ENCODE measurements around the gene PRR35.

PRR35 gene

DNA sequence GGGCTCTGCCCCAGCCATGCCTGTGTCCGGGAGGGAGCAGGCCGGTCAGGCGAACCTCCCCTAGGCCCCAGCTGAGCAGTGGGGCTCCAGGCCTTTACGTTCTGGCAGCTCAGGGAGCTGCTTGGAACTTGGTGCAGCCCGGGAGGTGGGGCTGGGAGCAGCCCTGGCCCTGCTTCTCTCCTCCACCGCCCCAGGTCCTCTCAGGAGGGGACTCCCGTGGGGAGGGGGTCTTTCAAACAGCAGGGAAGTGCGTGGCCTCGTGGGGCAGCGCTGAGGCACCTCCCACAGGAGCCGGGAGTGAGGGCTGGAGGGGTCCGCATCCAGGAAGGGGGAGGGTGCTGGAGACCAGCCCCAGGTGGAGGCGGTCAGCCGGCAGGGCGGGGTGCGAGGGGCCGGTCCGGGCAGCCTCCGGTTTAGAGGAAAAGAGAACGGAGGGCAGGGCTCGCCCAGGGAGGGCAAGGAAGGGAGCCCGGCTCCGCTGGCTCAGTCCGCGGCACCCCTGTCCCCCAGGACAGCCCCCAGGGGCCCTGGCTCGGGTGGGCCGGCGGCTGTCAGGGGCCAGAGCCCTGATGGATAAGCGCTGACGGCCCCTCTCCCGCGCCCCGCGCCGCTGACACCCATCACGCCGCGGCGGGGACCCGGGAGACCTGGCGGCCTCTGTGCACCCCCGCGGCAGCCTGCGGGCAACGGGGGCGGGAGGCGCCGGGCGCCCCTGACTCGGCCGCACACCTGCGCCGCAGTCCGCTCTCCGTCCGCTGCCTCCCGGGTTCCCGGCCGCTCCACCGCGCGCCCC is 587 bp upstream of the PRR35 start:
- H3K4me3 ChIP-seq (ENCODE audit: low read length), result no peak overlapping the region
- no peak for DNase-seq (ENCODE audit: low read depth, low spot score)

DNA sequence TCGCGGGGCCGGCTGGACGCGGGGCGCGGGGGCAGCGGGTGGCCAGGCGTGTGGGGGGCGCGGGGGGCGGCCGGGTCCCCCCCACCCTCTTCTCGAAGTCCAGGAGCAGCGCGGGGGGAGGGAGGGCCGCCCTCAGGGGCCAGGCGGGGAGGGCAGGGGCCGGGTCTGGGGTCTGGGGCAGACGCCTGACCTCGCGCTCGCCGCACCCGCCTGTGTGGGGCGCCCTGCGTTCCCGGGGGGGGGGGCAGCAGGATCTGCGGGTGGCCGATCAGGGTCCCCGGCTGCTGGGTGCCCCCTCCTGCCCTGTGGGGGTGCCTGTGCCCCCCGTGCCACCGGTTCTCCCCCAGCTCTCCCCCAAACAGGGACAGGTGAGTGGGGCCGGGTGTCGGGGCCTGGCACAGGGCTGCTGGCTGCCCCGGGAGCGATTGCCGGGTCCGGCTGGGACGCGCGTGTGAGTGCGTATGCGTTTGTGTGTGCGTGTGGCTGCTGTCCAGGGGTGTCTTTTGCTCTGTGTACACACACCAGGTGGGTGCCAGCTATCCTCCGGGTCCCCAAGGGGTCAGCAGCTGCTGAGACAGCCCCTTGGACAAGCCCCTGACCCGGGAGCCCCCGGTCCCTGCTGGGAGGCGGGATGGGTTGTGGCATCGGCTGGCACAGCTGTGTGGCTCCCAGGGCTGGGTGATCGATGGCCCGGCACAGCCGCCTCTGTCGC is 663 bp downstream of the PRR35 start:
- DNase-seq (ENCODE audit: low read depth, low spot score), result no peak
- H3K4me3 ChIP-seq (ENCODE audit: low read length), result no peak overlapping the region

DNA sequence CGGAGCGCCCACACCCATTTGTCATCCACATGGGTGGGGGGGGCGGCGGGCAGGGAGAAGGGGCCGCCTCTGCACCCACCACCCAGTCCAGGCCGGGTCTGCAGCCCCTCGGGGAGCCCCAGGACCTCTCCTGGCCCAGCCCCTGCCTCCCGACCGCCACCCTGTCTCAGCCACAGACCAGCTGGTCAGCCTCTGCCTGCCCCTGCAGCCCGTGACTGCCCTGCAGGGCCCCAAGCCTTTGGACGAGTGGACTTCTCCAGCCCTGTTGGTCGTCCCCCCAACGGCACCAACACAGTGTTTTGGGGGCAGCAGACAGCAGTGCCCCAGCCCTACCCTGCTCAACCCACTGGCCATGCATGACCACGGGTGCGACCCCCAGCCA is 1.2 kb downstream of the PRR35 start:
- DNase-seq (ENCODE audit: low read depth, low spot score), result no peak

DNA sequence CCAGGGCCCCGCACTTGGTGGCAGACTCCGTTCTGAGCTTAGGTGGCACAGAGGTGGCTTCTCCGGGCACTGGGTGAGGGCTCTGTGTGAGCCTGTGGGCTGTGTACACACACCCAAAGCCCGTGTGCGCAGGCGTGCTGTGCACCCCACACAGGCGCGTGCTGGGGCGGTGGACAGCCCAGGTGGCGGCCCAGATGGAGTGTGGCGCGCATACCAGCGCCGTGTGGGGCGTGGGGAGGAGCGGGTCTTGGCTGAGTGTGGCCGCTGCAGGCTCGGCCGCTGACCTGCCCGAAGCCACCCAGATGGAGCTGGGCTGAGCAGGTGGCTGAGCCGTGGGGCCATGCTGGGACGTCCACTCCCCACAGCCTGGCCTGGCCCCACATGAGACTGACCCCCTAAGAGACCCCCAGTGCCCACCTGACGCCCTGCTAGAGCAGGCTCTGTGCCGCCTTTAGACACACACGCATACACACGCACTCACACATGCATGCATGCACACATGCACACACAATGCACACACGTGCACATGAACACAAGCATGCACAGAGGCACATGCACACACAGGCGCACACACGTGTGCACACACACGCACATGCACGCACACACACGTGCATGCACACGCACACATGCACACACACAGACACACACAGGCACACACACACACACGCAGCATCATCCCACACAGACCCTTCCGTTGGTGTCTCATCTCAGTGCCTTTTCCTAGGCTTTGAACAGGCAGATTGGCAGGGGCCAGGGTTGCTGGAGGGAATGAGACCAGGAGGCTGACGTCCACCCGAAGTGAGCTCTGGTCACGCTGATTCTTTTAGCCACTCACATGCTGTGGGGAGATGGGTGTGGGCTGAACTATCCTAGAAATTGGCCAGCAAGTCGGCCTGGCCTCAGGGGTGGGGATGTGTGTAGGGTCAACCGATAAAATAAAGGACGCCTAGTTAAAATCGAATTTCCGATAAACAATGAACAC is 2.1 kb downstream of the PRR35 start:
- no peak for DNase-seq (ENCODE audit: low read depth, low spot score)
- H3K4me3 ChIP-seq (ENCODE audit: low read length), result no peak overlapping the region

More for the DNA sequence above, 1.2 kb downstream of the PRR35 start:
- H3K4me3 ChIP-seq (ENCODE audit: low read length), result no peak overlapping the region

DNA sequence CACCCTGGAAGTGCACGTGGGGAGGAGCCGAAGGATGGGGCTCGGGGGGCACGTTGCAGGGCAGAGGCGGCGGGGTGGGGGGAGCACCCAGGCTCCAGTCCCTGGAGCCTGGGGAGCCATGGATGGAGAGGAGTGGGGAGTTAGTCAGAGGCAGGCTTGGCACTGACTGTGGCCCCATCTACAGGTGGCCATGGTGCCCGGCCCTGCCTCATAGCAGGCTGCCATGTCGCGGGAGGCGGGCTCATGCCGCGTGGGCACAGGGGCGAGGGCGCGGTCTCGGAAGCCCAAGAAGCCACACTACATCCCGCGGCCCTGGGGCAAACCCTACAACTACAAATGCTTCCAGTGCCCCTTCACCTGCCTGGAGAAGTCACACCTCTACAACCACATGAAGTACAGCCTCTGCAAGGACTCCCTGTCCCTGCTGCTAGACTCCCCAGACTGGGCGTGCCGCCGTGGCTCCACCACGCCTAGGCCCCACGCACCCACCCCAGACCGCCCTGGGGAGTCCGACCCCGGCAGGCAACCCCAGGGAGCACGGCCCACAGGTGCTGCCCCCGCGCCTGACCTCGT is 3.0 kb downstream of the PRR35 start:
- no peak for DNase-seq (ENCODE audit: low read depth, low spot score)
- no peak overlapping the region for H3K4me3 ChIP-seq (ENCODE audit: low read length)

DNA sequence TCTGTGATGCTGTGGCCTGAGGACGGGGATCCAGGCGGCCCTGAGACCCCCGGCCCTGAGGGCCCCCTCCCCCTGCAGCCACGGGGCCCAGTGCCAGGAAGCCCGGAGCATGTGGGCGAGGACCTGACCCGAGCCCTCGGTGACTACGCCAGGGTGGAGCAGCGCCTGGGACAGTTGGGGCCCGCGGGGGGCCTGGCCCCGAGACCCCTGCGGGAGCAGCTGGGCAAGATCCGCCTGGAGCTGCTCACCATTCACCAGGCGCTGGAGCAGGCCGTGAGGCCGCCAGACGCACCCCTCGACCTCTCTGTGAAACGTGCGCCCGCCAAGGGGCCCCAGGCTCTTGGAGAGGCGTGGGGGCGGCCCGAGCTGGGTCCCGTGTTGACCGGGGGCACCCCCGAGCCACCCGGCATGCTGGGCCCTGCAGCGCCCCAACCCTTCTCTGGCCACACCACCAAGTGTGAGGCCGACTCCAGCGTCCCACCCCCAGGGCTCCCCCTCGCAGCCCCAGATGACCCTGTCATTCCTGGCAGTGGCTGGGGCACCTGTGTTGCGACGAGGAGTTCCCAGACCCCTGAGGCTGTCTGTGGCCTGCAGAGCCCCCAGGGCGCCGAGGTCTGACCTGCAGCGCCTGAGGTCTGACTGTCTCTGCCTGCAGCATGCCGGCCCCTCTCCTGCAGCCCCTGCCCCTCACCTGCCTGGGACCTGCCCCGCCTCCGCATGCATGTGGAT is 4.7 kb downstream of the PRR35 start:
- DNase-seq (ENCODE audit: low read depth, low spot score), result no peak
- H3K4me3 ChIP-seq (ENCODE audit: low read length), result no peak overlapping the region

DNA sequence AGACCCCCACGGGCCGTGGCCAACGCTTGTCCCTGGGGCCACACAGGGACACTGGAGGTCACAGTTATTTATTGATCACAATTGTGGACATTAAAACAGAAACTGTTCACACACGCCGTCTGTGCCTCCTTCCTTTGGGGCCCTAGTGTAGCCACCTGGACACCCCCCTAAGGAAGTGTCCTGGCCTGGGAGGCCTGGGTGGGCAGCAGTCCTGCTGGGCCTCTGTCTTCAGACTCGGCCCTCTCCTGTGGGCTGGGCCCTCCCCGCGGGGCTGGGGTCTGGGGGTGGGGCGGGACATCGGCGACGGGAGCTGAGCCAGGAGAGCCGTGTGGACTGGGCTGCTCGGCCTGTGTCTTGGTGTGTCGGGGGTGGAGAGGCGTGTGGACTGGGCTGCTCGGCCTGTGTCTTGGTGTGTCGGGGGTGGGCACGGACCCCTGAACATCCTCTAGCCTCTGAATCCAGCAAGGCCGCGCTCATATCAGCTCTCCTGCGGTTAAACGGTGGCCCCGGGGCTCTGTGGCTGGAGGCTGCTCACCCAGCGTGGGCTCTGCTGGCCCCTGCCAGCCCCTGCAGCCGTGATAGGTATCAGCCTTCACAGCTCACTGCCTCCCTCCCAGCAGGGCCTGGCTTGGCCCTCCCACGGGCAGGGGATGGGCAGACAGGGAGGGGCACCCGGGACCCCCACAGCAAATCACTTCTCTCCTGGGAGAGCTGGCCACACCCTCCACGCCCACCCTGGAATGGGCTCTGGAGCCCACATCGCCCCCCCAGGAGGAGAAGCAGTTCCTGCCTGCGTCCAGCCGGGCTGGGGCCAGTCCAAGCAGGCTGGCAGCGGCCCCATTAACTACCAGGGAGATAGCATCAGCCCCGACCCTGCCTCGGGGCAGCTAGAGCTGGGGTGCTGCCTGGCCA is 5.5 kb downstream of the PRR35 start:
- H3K4me3 ChIP-seq (ENCODE audit: low read length), result no peak overlapping the region
- DNase-seq (ENCODE audit: low read depth, low spot score), result no peak

DNA sequence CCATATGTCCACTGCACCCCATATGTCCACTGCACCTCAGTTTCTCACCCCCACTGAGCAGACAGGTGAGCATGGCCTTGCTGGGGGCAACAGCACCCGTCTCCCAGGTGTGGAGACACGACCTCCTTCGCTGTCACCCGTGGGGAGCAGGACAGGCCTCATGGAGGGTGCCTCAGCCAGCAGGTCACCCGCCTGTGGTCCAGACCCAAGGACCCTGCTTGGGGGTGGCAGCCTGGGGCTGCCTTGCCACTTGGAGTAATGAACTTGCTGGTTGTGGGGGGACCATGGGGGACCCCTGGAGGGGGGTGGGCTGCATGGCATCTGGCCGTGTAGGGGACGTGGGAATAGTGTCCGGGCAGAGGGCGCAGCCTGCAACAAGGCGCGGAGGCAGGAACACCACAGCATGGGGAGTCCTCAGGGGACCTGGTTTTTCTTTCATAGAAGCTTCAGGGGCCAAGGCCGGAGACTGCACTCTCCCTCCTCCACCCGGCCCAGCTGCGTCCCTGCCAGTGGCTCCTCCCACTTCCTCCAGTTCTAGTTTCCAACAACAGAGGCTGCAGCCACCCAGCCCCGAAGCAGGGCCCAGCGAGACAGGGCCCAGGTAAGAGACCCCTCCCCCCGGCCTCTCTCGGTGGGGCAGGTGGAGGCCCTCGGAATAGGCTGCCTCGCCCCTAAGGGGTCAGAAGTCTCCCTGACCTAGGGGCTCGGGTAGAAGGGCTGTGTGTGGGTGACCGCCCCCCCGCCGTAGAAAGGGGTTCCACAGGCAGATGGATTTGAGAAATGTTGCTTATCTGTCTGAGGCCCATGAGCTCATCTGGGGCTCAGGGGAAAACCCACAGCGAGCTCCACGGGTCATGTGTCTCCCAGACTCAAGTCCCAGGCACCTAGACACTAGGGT is 6.5 kb downstream of the PRR35 start, which contains the start of gene NHLRC4:
TSS of gene NHLRC4 (plus strand) at position 531 of the 898 bp plus-strand sequence. CDS start 1,043 bp downstream, outside the sequence.
- peak within 1 kb of the TSS; percentile 18 for H3K4me3 ChIP-seq (ENCODE audit: low read length)
- DNase-seq (ENCODE audit: low read depth, low spot score), result peak; percentile 55

DNA sequence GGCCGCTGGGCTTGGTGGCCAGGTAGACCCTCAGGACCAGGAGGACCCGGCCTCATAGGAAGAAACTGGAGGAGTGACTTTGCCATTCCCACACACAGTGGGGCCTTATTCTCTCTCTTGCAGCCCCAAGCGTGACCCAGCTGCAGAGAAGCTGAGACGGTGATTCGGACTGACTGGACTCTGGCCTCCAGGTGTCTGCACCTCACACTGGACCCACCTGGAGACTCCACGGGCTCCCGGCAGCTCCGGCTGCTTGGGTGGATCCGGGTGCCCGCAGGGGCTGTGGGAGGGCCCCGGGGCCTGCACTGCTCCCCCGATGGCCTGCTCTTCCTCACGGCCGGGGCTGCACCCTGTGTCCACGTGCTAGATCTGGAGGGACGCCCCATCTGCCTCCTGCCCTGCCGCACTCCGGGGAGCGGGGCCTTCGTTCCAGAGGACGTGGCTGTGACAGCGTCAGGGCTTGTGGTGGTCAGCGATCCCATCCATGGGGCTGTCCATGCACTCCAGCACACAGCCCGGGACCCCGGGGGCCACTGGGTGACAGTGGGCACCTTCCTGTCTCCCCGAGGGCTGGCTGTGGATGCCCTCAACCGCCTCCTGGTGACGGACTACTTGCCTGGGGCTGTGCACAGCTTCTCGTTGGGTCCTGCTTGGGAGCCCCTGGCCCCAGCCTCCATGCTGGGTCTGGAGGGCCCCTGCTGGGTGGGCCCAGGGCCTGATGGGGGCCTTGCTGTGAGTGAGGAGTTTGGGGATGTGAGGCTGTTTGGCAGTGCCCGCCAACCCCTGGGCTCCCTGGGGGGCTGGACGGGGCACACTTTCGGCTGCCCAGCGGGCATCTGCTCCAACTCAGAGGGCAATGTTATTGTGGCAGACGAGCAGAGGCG is 7.4 kb downstream of the PRR35 start:
- H3K4me3 ChIP-seq (ENCODE audit: low read length), result peak overlapping the region; percentile 18; the same call in 1 of the 2 replicates
- DNase-seq (ENCODE audit: low read depth, low spot score), result no peak

DNA sequence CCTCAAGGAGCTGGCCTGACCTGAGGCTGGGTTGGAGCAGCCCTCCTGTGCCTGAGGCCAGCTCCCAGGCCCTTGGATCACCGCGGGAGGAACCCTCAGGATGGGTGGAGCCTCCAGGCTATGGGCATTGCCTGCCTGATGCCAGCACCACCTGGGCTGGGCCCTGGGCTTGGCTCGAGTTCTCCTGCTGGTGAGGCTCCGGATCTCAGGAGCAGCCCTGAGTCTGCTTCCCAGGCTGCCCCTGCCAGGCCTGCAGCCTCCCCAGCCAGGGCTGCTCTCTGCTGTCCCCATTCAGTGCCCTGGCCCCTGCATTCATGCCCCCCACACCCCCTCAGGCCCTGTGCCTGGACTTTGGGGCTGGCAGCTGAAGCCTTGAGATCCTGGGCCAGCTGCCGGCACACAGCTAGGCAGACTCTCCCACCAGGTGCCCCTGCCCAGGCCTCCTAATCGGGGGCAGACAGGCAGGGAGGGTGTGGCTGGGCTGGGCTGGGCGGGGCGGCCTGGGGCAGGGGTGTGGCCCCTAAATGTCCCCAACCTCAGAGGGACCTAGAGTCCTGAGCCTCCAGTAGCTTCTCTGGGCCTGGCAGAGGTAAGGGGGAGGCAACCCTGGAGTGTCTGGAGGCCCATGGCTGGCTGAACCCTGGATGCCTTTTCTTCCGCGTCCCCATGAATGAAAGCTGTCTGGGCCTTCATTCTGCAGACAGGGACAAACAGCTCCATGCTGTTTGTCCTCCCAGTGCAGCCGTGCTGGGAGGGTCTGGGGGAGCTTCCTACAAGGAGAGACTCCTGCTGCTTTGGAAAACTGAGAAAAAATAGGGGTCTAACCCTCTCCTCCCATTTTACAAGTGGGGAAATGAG is 8.4 kb downstream of the PRR35 start:
- DNase-seq (ENCODE audit: low read depth, low spot score), result no peak
- peak overlapping the region; percentile 62 for H3K4me3 ChIP-seq (ENCODE audit: low read length)

DNA sequence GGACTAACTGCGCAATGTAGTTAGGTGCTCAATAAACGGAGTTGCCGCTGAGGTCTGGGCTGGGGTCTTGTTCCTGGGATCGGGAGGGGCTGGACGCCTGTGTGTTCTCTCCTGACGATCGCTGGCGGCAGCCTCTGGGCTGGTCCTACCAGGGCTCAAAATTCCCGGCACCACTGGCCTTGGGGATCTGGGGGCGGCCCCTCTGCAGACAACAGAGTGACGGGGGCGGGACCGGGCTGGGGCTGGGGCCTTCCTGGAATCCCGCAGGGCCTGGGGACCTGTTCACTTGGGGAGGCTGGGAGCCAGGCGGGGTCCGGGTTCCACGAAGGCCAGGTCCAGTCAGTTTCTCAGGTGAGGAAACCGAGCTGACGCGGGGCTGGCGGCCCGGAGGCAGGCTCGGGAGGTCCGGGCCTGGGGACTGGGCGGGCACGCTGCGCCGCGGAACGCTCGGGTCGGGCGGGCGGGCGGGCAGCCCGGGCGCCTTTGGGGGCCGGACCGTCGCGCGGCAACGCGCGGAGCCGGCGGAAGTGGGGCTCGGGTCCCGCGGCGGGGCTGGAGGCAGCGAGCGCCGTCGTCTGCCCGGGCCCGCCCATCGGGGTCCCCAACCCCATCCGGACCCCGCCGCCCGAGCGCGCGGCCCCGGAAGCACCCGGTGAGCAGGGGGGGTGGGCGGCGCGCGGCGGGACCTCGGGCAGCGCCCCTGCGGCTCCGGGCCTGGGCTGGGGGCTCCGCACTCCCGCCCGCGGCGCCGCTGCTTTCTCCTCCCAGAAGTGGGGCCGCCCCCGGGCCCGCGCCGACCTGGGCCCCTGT is 9.5 kb downstream of the PRR35 start, which contains the start of gene PIGQ:
TSS of gene PIGQ (plus strand) at position 524 of the 810 bp plus-strand sequence. CDS start 4,107 bp downstream, outside the sequence.
- DNase-seq (ENCODE audit: low read depth, low spot score), result peak; percentile 45
- H3K4me3 ChIP-seq (ENCODE audit: low read length), result peak within 1 kb of the TSS; percentile 67

DNA sequence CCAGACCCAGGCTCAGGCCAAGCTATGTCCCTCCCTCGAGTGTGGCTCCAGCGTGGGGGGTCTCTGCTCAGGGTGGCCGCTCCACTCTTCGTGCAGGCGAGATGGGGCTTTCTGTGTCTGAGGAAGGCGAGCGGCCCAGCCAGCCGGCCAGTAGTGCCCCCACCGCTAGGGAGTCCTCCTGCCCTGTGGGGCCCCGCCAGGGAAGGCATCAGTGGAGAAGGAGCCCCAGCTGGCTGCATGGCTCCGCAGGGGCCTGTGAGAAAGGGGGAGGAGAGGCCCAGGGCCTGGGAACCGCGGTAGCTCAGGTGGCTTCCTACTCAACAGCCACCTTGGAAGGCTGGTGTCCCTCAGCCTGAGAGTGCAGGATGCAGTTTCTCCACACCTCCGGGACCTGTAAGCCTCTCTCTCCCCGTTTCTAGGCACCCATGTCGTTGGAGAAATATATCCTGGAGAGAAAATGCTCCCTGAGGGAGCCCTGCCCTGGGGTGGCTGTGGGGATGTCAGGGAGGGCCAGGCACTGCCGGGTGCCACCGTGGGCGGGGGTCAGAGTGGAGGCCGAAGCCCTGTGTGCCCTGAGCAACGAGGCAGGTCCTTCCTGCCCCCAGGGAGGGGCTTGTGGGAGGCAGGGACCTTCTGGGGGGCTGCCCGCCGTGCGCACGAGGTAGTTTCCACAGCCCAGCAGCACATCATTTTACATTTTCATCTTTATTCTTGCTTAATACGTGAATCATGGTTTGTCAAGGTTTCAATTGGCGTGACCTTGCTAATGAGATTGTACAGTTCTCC is 12.9 kb downstream of the PRR35 start:
- DNase-seq (ENCODE audit: low read depth, low spot score), result no peak
- no peak overlapping the region for H3K4me3 ChIP-seq (ENCODE audit: low read length)

All from Jurkat, Clone E6-1 (cell line).